GM12874 (cell line): ENCODE measurements around the gene UFD1.

Experiments used
- CTCF ChIP-seq: IDR thresholded peaks from 2 replicates; pipeline ENCODE4 v1.5.1; 2011; ENCODE audit warnings: low read depth, mild to moderate bottlenecking, control low read depth, low read length, moderate library complexity; ENCODE audit not compliant: insufficient read depth

Gene UFD1

GRCh38 chr22:19407649-19408606 is 71.1 kb downstream of the UFD1 start:
- no peak for TF ChIP-seq CTCF

GRCh38 chr22:19406846-19407245 is 72.1 kb downstream of the UFD1 start:
- TF ChIP-seq CTCF, result no peak

GRCh38 chr22:19406281-19406811 is 72.6 kb downstream of the UFD1 start:
- TF ChIP-seq CTCF, result no peak

GRCh38 chr22:19405652-19406051 is 73.3 kb downstream of the UFD1 start:
- TF ChIP-seq CTCF, result no peak

- no peak for TF ChIP-seq CTCF
These were observed 73.9 kb downstream of the UFD1 start for GRCh38 chr22:19405133-19405532.

- TF ChIP-seq CTCF, result no peak
These were observed 74.3 kb downstream of the UFD1 start for GRCh38 chr22:19404676-19405075.

GRCh38 chr22:19402642-19403191 is 76.3 kb downstream of the UFD1 start:
- no peak for TF ChIP-seq CTCF
